Caco-2 (cell line): ENCODE data around the gene SRGAP3. TPM values are rescaled to one million over a fixed set of nuclear protein-coding genes. Genes with fewer than 3 reads are reported as not detected.

Experiments used
- BruUV-seq: library from RNA; stranded (reverse); fragments of 400-500 nt; replicated peaks from 2 replicates; lab custom pipeline; 2021; lab: Mats Ljungman, UMichigan
- CTCF ChIA-PET: fragments of 300-600 bp; sonication (Branson Sonifier 250); formaldehyde crosslinking; loops from one replicate; lab custom pipeline; 2022; ENCODE audit warnings: antibody characterized with exemption; lab: Charles Lee
- POLR2A ChIA-PET: fragments of 300-600 bp; sonication (Branson Sonifier 250); formaldehyde crosslinking; loops from one replicate; lab custom pipeline; 2022; ENCODE audit warnings: antibody characterized with exemption; lab: Charles Lee
- DNase-seq, 2 experiments: peaks; one replicate each; pipeline versions ENCODE4 v3.0.0 to v3.0.0-alpha.2; 2020 to 2022
- H3K27me3 ChIP-seq: replicated peaks from 2 replicates; pipeline ENCODE4 v1.6.0; 2011; ENCODE audit warnings: low read length; ENCODE audit not compliant: control insufficient read depth, insufficient read depth
- H3K36me3 ChIP-seq: 2 replicates; pipeline ENCODE4 v1.5.1; 2011; ENCODE audit warnings: low read length; ENCODE audit not compliant: control insufficient read depth, insufficient read depth
- H3K4me1 ChIP-seq: fragments of 250-450 bp; sonication (Bioruptor Pico); 2 replicates; pipeline ENCODE4 v1.5.1; 2020; ENCODE audit warnings: mild to moderate bottlenecking
- H3K4me3 ChIP-seq: 2 replicates; pipeline ENCODE4 v1.5.1; 2011; ENCODE audit warnings: low read depth, mild to moderate bottlenecking, control low read depth, low read length
- H3K9me3 ChIP-seq: fragments of 250-450 bp; sonication (Bioruptor Pico); 2 replicates; pipeline ENCODE4 v1.5.1; 2020; ENCODE audit warnings: mild to moderate bottlenecking, moderate library complexity
- H3K27ac Mint-ChIP-seq: one replicate; pipeline ENCODE4 v1.8.0; 2022; ENCODE audit warnings: mixed read lengths; ENCODE audit not compliant: unreplicated experiment
- H3K27me3 Mint-ChIP-seq: one replicate; pipeline ENCODE4 v1.8.0; 2022; ENCODE audit warnings: mixed read lengths; ENCODE audit not compliant: insufficient read depth, unreplicated experiment
- H3K36me3 Mint-ChIP-seq: one replicate; pipeline ENCODE4 v1.8.0; 2022; ENCODE audit warnings: mild to moderate bottlenecking, mixed read lengths; ENCODE audit not compliant: insufficient read depth, unreplicated experiment
- H3K4me1 Mint-ChIP-seq: one replicate; pipeline ENCODE4 v1.8.0; 2022; ENCODE audit warnings: low read depth, mixed read lengths; ENCODE audit not compliant: unreplicated experiment
- H3K4me3 Mint-ChIP-seq: one replicate; pipeline ENCODE4 v1.8.0; 2022; ENCODE audit warnings: mild to moderate bottlenecking, moderate library complexity, mixed read lengths; ENCODE audit not compliant: unreplicated experiment
- H3K9me3 Mint-ChIP-seq: one replicate; pipeline ENCODE4 v1.8.0; 2022; ENCODE audit warnings: mixed read lengths; ENCODE audit not compliant: unreplicated experiment
- intact Hi-C: fragments of 100-400 bp; cut with micrococcal nuclease; formaldehyde crosslinking; loops from one replicate; pipeline ENCODE4 v1.10.0; 2022; ENCODE audit not compliant: unreplicated experiment
- total RNA-seq: library from RNA; stranded (reverse); gene quantifications from 2 replicates; pipeline ENCODE4 v1.2.3, GENCODE V29; 2022
- TF ChIP-seq, protein P1 (sequence below), 2 experiments: fragments of 200-600 bp in 1 of 2; IDR thresholded peaks; 1 replicate in 1 of 2; 2 replicates in 1 of 2; pipeline versions ENCODE4 v1.5.1 to v1.8.0; 2011 to 2022; ENCODE audit warnings: antibody characterized with exemption in 1 of 2, control low read depth in 1 of 2, inconsistent platforms in 1 of 2, low read depth in 1 of 2, low read length in 1 of 2, mild to moderate bottlenecking in 1 of 2, moderate library complexity in 1 of 2; ENCODE audit not compliant: insufficient read depth in 1 of 2, severe bottlenecking in 1 of 2, unreplicated experiment in 1 of 2

SRGAP3 gene
- total RNA-seq, 1 experiment from 2014 or later = 1.3 TPM

DNA sequence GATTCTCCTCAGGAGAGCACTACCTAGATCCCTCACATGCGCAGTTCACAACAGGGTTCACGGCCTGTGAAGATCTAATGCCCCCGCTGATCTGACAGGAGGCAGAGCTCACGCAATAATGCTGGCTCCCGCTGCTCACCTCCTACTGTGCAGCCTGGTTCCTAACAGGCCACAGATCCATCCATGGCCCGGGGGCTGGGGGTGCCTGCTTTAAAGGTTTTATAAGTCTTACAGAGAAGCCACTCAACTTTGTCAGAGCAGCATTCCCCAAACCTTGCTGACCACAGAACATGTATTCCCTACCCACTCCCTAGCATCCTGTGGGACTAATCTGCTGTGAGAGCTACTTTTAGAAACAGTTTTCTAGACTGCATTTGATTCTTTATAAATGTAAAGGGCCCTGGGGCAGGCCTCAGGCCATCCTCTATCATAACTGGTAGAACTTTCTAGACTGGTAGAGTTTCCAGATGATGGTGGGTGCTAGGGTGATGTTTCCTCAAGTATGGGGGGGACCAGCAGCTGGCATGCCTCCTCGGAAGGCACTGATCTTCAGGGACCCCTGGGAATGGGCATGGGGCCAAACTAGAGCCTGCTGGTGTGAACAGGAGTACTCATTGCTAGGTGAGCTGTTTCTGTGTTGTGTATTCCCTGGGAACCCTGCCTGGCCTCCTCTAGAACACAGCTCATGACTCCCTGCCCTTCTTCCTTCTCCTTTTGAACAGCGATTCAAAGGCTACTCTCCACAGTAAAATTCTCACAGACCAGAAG is 260.5 kb downstream of the SRGAP3 start:
- intact Hi-C loops = loop anchor here (1.0 kb wide), 3 partner anchors 38 to 313 kb away; no protein-coding TSS in a partner anchor
- DNase-seq = no peak
- POLR2A ChIA-PET = no interaction called here
- Mint-ChIP-seq H3K27ac (no peak overlapping the region), H3K27me3 (no peaks in the 10 kb centered on the region), H3K4me1 (no peaks in the 10 kb centered on the region), H3K4me3 (no peak overlapping the region), H3K9me3 (no peaks in the 10 kb centered on the region), H3K36me3 (no peaks in the 10 kb centered on the region)
- H3K4me3 ChIP-seq = no peak overlapping the region
- no TSS peak for BruUV-seq
- H3K9me3 ChIP-seq = no peaks in the 10 kb centered on the region
- H3K27me3 ChIP-seq = no peaks in the 10 kb centered on the region
- no peaks in the 10 kb centered on the region for H3K36me3 ChIP-seq
- TF ChIP-seq, protein P1, sequence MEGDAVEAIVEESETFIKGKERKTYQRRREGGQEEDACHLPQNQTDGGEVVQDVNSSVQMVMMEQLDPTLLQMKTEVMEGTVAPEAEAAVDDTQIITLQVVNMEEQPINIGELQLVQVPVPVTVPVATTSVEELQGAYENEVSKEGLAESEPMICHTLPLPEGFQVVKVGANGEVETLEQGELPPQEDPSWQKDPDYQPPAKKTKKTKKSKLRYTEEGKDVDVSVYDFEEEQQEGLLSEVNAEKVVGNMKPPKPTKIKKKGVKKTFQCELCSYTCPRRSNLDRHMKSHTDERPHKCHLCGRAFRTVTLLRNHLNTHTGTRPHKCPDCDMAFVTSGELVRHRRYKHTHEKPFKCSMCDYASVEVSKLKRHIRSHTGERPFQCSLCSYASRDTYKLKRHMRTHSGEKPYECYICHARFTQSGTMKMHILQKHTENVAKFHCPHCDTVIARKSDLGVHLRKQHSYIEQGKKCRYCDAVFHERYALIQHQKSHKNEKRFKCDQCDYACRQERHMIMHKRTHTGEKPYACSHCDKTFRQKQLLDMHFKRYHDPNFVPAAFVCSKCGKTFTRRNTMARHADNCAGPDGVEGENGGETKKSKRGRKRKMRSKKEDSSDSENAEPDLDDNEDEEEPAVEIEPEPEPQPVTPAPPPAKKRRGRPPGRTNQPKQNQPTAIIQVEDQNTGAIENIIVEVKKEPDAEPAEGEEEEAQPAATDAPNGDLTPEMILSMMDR (IDR thresholded peaks at IDR 0.05; ENCODE audit: insufficient read depth in 1 of 2, low read depth in 1 of 2, low read length in 1 of 2, severe bottlenecking in 1 of 2, unreplicated experiment in 1 of 2) = no peak
- no peaks in the 10 kb centered on the region for H3K4me1 ChIP-seq
- CTCF ChIA-PET = interaction anchor here (0.5 to 1.7 kb wide), 2 partner anchors 219 to 260 kb away, joined by 4 to 11 read pairs; partner anchors contain the start of gene SRGAP3

DNA sequence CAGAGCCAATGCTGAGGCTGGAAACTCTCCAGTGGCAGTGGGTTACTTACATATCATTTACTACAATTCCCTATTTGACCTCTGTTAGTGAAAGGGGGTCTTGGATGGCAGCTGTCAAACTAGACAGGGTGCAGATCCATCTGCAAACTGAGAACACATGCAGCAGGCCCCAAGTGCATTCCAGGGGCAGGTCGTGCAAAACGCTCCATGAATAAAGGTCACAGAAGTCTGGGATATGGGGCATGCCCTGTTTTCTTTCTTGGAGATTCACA is 261.1 kb downstream of the SRGAP3 start:
- intact Hi-C loops = loop anchor here (1.0 kb wide), 3 partner anchors 39 to 314 kb away; no protein-coding TSS in a partner anchor
- no peak overlapping the region for H3K4me3 Mint-ChIP-seq

More for the DNA sequence above, 261.1 kb downstream of the SRGAP3 start:
- Mint-ChIP-seq H3K27me3 (no peaks in the 10 kb centered on the region), H3K4me1 (peaks cover 4% of the 10 kb centered on the region), H3K27ac (no peak overlapping the region), H3K9me3 (no peaks in the 10 kb centered on the region), H3K36me3 (no peaks in the 10 kb centered on the region)
- CTCF ChIA-PET = interaction anchor here (0.6 to 2.3 kb wide), 11 partner anchors 9 to 443 kb away, joined by 3 to 19 read pairs (median 5); partner anchors contain the start of gene SRGAP3
- H3K4me3 ChIP-seq = no peak overlapping the region
- H3K4me1 ChIP-seq = no peaks in the 10 kb centered on the region
- BruUV-seq = no TSS peak
- H3K27me3 ChIP-seq = no peaks in the 10 kb centered on the region
- no peaks in the 10 kb centered on the region for H3K9me3 ChIP-seq
- no peaks in the 10 kb centered on the region for H3K36me3 ChIP-seq
- TF ChIP-seq, protein P1 (IDR thresholded peaks at IDR 0.05; ENCODE audit: insufficient read depth in 1 of 2, low read depth in 1 of 2, low read length in 1 of 2, severe bottlenecking in 1 of 2, unreplicated experiment in 1 of 2) = no peak
- POLR2A ChIA-PET = interaction anchor here (0.6 kb wide), 1 partner anchor 23 kb away, joined by 3 read pairs; no protein-coding TSS in a partner anchor
- no peak for DNase-seq
